Putamen (tissue), 1 donor: ENCODE measurements around the gene RBP4.
A peak's percentile ranks its signal among the peaks of the same experiment; 100 is the strongest.

Experiments
- DNase-seq: peaks from one replicate; pipeline ENCODE4 v3.0.0-alpha.2; 2016; ENCODE audit warnings: low spot score

The RBP4 gene

DNA sequence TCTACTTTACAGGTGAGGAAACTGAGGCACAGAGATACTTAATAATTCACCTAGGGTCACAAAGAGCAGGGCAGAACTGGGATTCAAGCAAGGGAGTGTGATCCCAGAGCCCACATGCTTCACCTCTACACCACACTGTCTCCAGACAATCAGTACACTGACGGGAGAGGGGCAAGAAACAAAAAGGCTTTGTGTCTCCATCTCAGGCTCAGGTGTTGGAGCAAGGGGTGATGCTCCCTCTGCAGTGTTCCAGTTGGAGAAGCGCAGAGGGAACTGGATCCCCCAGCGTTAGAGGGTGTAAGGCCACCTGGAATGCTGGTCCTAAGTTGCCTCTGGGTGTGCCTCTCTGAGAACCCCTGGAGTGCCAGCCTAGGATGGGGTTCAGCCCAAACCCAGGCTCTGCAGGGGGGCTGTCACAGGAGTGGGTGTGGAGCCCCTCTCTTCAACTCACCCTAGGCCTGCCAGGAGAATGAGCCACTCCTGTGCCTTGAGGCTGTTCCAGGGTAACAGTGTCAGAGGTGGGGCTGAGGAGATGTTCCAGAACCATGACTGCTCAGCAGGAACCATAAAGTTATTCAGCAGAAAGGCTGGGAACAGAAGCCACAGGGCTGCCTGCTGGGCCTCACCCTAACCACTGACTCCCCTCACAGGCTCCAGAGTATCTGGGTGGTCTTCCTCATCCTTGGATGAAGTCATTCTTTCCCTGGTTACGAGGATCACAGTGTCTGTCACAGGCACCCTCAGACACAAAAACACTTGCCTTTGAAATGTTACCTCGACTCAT, 5.5 kb downstream of the RBP4 start:
- no peak for DNase-seq

DNA sequence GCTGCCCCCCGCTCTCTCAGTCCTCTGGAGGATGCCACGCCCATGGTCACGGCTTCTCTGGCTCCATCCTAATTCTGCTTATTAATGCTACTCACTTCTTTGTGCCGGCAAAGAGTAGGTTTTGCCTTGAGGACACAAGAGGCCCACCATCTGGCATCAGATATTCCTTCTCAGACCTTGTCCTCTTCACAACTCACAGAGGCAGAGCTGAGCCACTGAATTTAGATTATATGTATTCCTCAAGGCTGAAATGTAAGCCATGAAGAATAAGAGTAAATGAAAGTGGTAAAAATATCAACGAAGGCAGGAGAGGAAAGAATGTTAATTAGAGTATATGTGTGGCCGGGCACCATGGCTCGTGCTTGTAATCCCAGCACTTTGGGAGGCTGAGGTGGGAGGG, 6.5 kb downstream of the RBP4 start:
- no peak for DNase-seq

DNA sequence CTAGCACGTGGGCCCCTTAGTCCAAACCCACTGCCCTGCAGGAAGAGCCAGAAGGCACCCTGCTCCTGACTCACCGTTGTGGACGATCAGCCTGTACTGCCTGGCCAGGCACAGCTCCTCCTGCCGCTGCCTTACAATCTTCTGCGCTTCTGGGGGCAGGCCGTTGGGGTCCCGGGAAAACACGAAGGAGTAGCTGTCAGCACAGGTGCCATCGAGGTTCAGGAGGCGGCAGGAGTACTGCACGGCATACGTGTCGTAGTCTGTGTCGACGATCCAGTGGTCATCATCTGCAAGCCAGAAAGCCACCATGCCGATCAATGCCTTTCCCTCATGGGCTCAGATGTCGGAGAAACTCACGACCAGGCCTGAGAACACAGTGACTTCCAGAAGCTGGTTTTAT, 7.3 kb downstream of the RBP4 start:
- no peak for DNase-seq

DNA sequence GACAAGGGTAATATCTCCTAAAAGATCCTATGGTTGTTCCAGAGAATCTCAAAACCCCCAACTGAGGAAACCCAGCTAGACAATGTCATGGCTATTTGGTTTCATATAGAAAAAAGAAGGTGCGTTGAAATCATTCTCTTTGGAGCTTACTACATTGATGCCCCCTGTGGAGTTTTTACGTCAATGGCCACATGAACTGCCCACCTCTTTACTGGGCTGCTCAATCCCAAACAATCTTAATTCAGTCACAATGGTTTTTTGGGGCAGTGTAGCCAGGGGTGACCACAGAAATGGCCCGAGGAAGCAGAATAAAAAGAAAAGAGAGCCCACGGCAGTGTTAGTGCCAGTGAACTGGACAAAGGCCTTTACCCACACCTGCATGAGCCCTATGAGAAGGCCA, 7.8 kb downstream of the RBP4 start:
- no peak for DNase-seq

DNA sequence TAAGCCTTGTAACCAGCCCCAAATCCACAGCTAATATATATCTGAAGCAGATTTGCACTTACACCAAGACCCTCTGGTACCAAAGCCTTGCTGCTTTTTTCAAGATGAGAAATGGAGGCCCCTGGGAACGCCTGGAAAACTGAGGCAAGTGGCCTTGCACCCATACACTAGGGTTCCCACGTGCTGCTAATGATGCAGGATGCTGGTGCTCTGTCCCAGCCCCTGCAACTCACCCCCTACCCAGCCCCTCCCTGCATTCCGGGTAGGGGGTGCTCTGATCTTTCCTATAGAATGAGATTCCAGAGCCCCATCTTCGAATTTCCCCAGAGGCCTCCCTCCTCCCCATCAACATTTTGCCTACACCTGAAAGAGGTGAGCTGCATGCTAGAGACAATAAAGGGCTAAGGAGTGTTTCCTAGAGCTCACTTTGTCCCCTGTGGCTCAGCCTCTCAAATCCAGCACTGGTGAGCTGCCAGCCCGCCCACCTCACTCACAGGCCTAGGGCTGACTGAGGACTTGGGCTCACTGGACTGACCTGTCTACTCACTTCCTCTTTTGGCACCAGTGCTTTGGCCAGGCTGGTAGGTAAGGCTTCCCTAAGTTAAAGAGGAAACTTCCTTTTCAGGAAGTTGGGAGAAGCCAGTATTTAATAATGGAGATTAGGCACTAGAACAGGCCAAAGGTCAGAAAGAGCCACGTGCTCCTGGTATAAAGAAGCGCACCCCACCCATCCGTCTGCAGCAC, 9.8 kb downstream of the RBP4 start:
- DNase-seq: no peak

DNA sequence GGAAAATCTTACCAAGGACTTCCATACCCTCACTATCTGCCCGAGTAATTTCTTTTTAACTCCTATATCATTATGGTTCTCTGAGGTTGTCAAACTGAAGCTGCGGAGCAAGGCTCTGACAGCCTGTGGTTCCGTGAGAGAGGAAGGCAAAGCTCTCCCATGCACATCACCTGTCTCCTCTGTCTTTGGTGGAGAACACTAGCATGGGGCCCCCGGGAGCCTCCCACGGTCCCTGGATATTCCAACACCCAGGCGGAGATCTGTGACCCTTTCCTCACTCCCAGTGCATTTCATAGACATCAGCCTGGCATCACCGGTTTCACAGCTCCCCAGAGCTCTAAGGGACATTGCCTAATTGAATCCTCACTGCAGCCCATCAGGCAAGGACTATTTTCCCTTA, 10.4 kb downstream of the RBP4 start:
- no peak for DNase-seq

DNA sequence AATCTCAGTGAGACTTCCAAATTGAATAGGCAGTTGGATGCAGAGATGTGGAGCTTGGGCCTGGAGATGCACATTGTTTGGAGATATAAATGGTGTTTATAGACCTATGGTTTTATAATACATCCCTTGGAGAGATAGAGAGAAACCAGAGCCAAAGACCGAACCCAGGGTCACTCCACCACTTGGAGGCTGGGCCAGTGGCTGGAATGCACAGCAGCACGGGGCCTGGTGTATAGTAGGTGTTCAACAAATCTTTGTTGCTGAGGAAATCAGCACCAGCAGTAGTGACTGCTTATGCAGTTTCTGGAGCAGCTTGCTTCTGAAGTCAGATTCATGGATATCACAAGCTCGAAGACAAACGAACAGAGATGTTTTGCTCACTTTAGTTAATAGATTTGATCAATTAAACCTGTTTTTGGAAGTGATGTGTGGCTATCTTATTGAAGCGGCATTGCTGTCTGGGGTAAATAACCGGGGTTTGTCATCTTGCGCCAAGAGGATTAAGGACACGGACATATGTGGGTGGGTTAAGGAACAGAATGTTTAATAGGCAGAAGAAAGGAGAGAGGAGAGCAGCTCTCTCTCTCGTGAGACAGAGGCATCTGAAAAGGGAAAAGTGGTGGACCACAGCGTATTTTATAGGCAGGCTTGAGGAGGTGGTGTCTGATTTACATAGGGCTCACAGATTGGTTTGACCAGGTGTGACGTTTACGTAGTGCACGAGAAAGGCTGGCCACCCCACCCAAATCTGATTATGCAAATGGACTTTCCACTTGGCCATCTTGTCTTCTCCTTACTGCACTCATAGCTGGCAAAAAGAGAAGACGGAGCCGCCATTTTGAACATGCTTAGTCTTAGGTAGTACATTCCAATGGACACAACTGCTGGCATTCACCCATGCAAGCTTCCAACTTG, 11.1 kb downstream of the RBP4 start:
- no peak for DNase-seq

DNA sequence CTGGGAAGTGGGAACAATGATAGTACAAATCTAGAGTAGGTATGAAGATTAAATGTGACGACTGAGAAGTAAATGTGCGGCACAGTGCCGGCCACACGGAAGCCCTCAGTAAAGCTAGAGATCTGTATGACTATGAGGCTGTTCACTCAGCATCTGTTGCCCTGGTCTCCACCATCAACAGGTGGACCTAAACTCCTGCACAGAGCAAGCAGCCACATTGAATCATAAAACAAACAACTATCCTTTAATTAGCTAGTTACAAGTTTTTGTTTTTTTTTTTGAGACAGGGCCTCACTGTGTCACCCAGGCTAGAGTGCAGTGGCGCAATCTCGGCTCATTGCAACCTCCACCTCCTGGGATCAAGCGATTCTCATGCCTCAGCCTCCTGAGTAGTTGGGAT, 16.6 kb downstream of the RBP4 start:
- DNase-seq: no peak

DNA sequence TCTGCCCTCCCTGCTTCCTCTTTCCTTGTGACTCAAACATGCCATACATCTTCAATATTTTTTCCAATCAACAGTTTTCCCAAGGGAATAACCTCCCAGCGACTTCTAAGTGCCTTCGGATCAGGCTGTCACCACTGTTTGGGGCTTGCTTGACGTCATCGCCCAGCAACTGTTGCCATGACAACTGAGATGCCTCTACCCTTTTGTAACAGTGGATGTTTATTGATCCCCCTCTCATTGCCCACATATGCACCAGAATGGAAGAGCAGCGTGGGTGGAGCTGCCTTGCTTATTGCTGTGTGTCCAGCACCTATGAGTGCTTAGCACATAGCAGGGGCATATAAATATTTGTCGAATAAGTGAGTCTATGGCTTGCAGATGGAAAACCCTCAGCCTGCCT, 20.2 kb downstream of the RBP4 start:
- DNase-seq: peak; percentile 34

DNA sequence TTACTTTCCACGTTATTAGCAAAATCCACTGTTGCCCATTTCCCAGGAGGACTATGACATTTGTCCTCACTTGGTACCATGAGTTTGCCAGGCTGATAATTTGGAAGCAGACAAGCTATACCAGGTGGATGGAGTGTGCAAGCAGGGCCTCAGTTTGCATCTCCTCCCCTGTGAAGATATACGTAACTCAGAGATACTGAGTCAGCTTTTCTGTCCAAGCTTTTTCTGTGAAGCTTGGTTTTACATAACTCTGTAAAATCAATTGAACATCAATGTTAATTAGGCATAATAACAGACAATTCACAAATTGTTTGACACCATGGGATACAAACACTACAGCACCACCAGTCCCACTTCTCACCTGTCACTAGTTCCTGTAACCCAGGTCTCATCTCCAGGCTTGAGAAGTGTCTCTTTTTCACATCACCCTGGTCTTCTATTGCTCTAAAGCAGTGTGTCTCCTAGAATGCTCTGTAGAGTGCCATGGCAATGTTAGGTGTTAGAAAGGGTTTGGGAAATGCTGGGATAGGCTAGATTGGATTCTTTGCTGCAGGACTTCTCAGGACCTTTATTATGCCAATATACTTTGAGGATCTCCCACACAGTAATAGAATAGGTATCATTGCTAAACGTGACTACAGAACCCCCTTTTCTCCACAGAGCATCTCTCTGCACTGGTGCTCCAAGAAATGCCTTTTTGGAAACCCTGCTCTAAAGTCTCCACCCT, 20.9 kb downstream of the RBP4 start:
- DNase-seq: no peak

DNA sequence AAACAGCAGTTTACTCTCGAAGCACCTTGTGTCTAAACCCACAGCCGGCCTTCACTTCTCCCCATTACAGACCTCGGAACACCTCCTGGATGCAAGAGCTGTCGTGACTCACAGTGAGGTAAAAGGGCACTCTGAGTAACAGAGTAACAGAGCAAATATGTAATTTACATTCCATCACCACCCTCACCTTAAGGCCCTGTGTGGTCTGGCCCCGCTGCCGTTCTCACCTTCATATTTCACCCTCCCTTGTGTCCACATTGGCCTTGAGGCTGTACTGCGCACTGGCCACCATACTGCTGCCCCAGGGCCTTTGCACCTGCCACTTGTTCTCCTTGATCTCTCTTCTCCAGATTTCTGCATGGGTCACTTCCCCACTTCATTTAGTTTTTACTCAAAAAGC, 21.9 kb downstream of the RBP4 start:
- no peak for DNase-seq

DNA sequence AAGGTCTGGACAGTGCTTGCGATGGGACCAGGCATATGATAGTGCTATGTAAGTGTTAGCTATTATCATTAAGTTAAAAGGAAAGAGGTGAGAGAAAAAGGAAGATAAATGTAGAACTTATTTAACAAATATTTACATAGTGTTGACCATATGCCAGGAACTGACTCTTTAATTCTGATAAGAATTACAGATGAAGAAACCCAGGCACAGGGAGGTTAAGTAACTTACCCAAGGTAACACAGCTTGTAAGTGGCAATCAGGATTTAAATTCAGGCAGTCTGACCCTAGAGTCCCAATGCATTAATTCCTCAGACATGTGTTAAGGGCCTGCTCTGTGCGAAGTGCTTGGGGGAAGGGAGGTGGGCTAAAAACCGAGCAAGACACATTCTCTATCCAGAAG, 23.5 kb downstream of the RBP4 start:
- no peak for DNase-seq

DNA sequence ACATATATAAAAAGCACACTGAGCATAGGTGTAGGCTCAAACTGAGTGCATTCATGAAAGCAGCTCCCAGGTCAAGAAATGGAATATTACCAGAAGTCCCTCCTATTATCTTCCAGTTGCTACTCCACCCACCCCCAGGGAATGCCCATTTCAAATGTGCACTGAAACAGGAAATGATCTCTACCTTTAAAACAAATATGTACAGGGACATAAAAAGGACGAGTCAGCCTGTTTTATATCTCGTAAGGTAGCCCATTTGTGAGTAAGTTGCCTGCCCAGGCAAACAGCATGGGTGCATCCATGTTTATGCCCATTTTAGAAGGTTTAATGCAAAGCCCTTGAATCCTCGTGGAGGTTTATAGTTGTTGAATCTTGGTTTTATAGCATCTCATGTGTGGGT, 24.1 kb downstream of the RBP4 start:
- no peak for DNase-seq

DNA sequence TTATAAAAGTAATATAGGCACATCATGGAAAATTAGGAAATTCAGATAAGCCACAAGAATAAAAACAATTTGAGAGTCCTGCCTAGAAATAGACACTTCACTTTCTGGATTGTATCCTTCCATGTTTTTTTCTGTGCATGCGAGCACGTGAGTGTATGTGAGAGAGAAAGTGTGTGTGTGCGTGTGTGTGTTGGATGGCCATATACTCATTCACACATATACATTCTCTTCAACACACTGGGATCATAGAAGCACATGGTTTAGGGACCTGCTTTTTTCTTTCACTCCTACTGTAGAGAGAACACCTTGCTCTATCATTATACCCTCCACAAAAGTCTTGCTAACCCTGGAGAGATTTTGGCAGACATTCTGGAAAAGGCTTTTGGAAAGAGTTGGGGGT, 27.1 kb downstream of the RBP4 start:
- DNase-seq: no peak

DNA sequence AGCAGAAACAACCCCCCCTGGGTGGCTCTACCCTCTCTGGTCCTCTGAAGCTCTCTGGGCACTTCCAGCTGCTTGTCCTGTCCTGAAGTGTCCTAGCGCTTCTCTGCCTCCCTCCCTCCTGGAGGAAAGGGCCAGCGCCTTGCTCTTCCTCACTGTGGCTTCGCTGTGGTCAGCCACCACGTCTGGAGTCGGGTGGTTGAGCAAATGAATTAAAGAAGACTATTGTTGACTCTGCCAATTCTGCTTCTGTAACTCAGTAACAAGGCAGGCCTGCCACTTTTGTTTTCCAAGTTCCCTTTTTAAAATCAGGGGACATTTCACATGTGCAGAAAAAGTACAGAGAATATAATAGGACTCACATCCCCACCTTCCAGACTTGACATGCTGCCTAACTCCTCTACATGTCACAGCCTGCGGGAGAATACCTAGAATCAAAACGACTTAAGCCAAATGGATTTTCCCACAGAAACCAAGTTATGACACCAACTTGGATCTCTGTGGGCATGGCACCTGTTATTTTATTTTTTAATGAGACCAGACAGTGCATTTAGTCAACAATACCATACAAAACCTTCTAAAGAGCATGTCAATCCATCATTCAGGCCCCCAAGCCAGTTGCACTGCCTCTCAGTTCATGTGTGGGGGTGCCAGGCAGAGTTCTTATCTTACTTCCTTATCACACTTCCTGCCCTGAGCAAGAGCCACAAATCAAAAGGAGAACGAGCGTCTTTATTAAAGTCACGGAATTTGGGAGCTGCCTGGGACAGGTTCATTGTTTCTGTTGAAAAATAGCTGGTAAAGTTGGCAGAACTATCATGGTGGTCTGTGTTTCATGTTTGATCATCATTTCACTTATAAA, 27.8 kb downstream of the RBP4 start:
- DNase-seq: peak; percentile 34

DNA sequence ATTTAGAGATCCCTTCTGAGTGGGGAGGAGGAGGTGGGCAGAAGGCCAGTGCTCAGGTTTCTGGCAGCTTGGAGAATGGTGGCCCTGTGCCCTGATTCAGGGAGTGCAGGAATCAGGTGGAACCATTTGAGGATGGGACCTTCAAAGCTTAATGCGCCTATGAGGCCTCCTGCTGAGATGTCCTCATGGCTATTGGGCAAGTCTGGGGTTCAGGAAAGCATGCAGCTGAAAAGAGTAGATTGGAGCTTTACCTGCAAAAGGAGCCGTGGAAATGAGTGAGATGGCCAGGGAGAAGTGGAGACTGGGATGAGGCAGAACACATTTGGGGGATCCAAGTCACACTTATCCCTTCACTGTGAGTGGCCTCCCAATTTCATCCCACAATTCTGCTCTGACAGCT, 28.4 kb downstream of the RBP4 start:
- no peak for DNase-seq

DNA sequence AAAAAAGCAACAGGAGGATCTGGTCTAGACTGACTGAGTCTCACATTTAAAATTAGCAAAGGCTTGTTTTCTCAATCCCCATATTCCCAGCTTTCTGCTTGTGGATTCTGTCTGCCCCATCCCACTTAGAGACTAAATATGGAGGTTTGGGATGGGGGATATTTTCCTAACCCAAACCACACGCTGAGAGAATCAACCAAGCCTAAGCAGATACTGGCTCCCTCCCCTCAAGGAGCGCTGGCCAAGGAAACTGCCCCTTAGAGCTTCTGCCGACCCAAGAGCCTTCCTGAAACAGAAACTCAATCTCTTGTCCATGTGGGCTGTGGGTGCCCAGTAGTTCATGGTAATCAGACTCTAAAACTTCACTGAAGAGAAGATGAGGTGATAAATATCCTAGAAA, 30.7 kb downstream of the RBP4 start:
- no peak for DNase-seq

DNA sequence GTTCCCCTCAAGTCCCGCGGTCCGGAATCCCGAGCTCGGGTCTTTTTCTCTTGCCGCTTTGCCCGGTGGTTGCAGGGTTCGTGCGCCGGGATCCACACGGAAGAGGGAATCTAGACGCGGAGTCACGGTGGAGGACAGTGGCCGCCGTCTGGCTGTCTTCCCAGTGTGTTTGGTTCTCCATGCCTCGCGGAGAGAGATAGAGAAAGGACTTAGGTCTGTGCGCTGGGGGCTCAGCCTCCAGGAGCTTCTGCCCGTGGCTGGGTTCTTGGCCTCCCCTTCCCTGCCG, 33.0 kb downstream of the RBP4 start:
- no peak for DNase-seq

DNA sequence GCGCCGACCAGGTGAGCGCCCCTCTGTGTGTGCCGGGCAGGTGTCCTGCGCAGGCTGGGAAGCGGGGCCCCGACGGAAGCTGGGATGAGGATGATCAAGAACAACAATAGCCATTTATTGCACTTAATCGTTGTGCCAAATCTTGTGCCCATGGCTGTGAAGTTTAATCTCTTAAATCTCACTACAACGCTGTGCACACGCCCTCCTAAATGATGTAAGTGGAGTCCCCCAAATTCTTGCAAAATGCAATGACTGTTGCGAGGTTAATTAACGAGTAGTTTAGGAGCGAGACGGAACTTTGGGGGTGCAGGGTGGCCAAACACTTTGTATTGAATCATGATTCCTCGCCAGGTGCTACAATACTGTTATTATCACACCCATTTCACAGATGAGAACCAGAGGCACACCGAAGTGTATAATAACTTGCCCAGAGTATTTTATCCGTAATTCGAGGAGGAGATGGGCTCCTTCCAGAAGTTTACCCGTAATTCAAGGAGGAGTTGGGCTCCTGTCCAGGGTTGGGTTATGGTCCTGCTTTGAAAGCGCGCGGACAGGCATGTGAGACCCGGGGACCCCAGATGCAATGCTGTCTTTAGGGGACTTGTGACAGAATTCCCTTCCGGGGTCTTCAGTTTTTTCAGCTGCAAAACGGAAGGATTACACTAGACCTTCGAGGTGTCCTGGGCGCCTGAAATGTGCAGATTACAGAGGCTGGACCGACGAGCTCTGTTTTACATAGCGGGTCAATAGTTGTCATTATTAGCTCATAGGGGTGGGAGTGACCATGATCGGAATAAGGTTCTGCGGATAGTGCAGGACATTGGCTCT, 33.5 kb downstream of the RBP4 start:
- DNase-seq: no peak
